GM19240 (cell line): ENCODE measurements around the gene MACROH2A2.
"Not testable (repeated sequence)": the region's sequence is repeated elsewhere in the genome, so short reads cannot be mapped to it uniquely, and the experiment has no call there.

Source experiments
- DNase-seq: peaks from one replicate; pipeline ENCODE4 v3.0.0; 2011; ENCODE audit warnings: low spot score; ENCODE audit not compliant: insufficient read length

Gene MACROH2A2

DNA sequence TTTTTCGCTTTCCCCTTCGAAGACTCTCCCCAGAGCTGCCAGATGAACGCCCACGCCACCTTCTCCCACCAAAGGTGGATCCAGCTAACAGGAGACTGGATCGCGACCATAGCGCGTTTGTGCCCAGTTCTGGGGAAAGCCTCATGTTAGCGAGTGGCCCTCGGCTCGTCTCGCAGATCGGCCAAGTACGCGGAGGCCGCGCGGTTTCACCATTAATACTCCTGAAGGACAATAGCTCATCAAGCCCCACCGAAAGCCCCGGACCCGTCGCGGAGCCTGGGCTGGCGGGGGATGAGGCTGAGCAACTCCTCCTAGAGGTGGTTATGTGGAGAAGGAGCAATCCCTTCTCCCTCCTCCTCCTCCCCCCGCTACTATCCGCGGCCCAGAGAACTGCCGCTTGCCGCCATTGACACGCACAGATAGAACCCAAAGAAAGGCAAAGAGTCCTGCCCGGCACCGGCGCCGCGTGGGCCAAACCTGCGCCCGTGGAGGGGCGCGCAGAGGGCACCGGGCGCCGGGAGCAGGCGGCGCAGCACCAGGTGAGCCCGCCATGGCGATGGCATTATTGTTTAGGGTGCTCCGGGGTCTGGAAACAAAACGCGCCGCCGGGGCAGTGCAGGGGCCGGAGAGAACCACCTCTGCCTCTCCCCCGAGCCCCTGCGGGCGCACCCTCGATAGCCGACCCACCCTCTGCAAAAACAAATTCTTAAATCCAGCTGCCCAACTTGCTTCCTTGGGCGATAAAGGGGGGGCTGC lies at the start of gene MACROH2A2:
MACROH2A2 (plus strand) TSS at position 385 of the 756 bp plus-strand sequence. CDS start 22,813 bp downstream, outside the sequence.
- DNase-seq, result no peak

- no peak for DNase-seq
Observed at GRCh38 chr10:70007116-70007820, 45.4 kb upstream of the MACROH2A2 start.

DNA sequence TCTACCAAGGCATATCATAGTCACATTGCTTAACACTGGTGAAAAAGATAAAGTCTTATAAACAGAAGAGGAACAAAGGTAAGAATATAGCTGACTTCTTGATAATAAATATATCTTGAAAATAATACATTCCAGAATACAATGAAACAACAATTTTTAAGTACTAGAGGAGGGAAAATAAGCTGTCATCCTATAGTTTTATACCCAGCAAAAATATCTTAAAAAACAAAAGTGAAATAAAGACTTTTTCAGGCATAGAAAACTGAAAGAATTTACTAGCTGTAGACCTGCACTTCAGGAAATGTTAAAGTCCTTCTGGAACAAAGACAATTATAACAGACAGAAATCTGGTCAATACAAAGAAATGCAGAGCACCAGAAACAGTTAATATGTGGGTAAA lies 21.4 kb upstream of the MACROH2A2 start:
- no peak for DNase-seq

- DNase-seq, result no peak
Observed at GRCh38 chr10:70032667-70033289, 19.9 kb upstream of the MACROH2A2 start.

DNA sequence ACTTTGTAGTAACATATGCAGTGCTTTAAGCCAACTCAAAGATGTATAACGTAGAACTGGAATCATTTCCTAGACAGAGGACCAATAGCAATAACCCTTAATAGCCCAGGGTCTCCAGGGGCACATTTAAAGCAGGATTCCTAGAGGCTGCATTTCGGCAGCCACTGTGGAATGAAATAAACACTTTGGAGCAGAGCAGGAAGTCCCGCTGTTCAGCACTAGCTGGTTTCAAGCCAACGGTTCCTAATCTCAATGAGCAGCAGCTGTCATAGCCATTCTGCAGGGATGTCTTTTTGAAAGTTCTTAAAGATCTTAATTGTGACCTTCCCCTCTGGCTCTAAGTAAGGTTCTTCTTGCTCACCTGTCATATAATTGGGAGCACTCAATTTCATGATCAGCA lies 18.4 kb upstream of the MACROH2A2 start:
- DNase-seq, result no peak

GRCh38 chr10:70035531-70035930 lies 17.1 kb upstream of the MACROH2A2 start:
- DNase-seq, result no peak

GRCh38 chr10:70038923-70039322 lies 13.7 kb upstream of the MACROH2A2 start:
- no peak for DNase-seq

- DNase-seq, result no peak
Observed at GRCh38 chr10:70041016-70041415, 11.6 kb upstream of the MACROH2A2 start.

GRCh38 chr10:70041739-70042138 lies 10.9 kb upstream of the MACROH2A2 start:
- DNase-seq, result not testable (repeated sequence)

- DNase-seq, result not testable (repeated sequence)
Observed at GRCh38 chr10:70047066-70047465, 5.6 kb upstream of the MACROH2A2 start.

GRCh38 chr10:70048030-70048723 lies 4.5 kb upstream of the MACROH2A2 start:
- DNase-seq, result no peak

GRCh38 chr10:70051848-70052247 lies 798 bp upstream of the MACROH2A2 start:
- no peak for DNase-seq

- DNase-seq, result no peak
Observed at GRCh38 chr10:70053218-70053840, 683 bp downstream of the MACROH2A2 start.

DNA sequence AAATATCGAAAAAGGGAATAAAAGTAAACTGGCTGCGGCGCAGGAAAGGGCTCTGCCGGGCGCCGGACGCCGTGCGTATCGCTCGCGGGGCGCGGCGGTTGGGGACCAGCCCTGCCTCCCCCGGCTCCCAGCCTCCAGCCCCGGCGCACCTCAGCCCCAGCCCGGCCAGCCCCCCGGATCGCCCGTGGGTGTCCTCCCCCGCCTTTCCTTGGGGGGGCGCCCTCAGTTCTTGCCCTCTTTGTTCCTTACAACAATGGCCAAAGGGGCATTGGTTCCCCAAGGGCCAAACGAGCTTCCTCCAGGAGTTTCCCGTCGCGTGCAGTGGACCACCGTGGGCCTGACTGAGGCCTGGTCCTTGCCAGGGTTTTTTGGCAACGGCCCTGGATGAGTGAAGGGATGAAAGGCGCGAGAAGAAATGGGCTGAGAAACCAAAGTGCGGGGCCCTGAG lies 1.2 kb downstream of the MACROH2A2 start:
- no peak for DNase-seq

GRCh38 chr10:70054902-70055301 lies 2.3 kb downstream of the MACROH2A2 start:
- no peak for DNase-seq

DNA sequence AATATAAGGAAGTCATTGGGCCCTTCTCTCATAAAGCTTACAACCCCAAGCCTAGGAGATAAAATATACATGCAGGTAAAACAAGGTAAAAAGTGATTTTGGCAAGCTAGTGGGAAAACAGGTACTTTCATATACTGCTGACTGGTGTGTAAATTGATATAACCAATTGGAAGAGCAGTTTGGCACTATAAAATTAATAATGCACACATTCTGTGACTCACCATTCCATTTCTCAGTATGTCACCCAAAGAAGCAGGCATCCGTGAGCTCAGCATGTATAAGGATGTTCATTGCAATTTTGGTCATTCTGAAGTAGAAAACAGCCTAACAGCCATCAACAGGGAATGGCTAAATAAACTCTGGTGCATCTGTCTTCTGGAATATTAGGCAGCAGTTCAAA lies 2.9 kb downstream of the MACROH2A2 start:
- no peak for DNase-seq

DNA sequence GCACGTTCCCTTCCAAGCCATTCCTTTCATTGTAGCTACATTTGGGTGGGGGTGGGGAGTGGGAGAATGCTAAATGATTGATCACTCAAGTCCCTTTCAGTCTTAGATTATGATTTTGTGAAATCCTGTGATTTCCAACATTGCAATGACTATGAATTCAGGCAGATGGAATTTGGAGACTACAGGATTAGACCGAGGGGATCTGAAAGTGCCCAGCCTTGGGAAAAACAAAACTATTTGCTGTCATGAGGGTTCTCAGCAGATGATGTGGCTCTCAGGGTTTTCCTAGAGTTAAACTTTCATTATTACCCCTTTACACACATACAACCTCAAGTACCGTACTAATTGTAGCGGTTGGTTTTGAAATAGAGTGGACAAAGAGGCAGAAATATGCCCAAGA lies 4.7 kb downstream of the MACROH2A2 start:
- no peak for DNase-seq

GRCh38 chr10:70060389-70060788 lies 7.7 kb downstream of the MACROH2A2 start:
- DNase-seq, result no peak

GRCh38 chr10:70063418-70064098 lies 10.9 kb downstream of the MACROH2A2 start:
- DNase-seq, result no peak

DNA sequence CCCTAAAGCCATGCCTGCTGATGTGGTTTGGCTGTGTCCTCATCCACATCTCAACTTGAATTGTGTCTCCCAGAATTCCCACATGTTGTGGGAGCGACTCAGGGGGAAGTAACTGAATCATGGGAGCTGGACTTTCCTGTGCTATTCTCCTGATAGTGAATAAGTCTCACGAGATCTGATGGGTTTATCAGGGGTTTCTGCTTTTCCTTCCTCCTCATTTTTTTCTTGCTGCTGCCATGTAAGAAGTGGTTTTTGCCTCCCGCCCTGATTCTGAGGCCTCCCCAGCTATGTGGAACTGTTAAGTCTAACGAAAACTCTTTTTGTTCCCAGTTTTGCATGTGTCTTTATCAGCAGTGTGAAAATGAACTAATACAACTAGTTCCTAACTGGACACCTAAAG lies 11.8 kb downstream of the MACROH2A2 start:
- no peak for DNase-seq

GRCh38 chr10:70066190-70066589 lies 13.5 kb downstream of the MACROH2A2 start:
- DNase-seq, result no peak
